HL-60 (cell line): Measurements from ENCODE around the gene COL2A1.

ENCODE experiments used
- CTCF ChIP-seq: IDR thresholded peaks from one replicate; pipeline ENCODE4 v1.5.1; 2011; ENCODE audit warnings: low read length, control low read depth, inconsistent platforms; ENCODE audit not compliant: insufficient read depth
- GABPA ChIP-seq: IDR thresholded peaks from 2 replicates; pipeline ENCODE4 v1.6.1; 2012; ENCODE audit warnings: low read depth

- TF ChIP-seq CTCF (no peak), GABPA (no peak)
Observed at GRCh38 chr12:47940773-47941474, 63.4 kb downstream of the COL2A1 start.
